NCI-H1436 treated with DMSO at 0.1 percent for 48 hours (cell line): ENCODE results near the gene CCDC187.

Experiments used
- DNase-seq: peaks from one replicate; lab custom pipeline; 2025; lab: John Stamatoyannopoulos, UW

Gene CCDC187

DNA sequence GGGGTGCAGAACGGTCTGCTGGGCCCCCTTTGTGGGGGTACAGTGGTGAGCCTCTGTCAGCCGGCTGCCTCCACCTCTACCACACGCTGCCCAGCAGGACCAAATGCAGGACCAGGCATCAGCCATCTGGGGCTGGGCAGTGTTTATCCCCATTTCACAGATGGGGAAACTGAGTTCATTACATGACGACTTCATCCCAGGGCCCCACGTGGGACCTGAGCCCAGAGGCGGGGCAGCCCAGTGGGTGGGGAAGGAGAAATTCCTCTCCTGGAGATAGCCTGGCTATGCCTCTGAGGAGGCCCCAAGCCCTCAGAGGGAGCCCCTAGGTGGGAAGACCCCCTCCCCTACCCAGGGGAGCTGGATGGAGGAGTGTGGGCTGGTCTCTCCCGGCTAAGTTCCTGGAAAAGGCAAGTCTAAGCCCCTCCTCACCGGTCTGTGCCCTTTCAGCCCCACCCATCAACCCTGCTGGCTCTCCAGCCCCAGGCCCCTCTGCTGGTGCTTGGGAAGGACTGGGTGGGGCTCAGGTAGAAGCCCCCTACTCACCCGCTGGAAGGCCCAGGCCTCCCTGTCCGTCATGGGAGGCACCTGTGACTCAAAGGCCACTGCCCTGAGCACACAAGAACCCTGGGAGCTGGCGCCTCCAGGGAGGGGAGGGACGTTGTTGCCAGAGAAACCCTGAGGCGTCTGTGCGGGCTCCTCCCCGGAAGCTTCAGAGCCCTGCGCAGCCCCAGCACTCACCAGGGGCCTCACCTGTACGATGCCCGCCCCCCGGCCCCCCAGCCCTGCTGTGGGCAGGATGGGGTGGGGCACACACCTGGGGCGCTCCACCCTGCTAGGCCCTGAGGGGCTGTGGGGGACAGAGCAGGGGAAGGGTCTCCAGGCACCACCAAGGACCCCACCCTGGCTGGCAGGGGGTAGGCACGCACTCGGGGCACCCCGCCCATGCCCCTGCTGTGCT is 7.4 kb upstream of the CCDC187 start:
- peak; percentile 36 for DNase-seq

GRCh38 chr9:136310273-136311030 is 6.6 kb upstream of the CCDC187 start:
- DNase-seq: no peak

- no peak for DNase-seq
Observed at GRCh38 chr9:136309806-136310220, 5.9 kb upstream of the CCDC187 start.

DNA sequence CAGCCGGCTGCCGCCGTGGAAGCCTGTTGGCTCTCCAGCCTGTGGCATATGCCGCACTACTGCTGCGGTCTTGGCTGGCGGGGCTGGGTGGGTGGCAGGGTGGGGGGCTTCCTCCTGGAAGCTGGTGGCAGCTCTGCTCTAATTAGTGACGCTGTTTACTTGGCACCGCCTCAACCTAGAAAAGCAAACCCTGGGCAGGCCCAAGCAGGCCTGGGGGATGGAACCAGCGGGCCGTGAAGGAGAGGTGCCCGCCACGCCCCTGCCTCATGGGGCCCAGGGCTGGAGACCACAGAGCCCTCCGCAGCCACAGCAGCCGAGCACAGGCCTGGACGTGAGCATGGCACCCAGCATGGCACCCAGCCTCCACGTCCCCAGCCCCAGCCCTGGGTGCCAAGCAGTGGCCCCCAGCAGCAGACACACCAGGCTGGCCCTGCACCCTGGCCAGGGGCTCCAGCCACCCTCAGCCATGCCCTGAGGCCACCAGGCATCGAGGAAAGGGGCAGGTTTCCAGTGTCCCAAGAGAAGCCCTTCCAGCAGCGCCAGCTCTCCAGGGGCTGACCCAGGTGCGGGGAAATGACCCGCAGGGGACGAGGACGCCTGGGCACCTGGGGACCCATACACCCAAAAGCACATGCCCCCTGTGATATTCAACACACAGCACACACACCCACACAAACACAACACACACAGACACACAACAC is 5.4 kb upstream of the CCDC187 start:
- DNase-seq: peak; percentile 61

- no peak for DNase-seq
Observed at GRCh38 chr9:136308702-136309053, 4.8 kb upstream of the CCDC187 start.

- DNase-seq: no peak
Observed at GRCh38 chr9:136308006-136308701, 4.3 kb upstream of the CCDC187 start.

GRCh38 chr9:136307215-136307750 is 3.4 kb upstream of the CCDC187 start:
- DNase-seq: no peak

DNA sequence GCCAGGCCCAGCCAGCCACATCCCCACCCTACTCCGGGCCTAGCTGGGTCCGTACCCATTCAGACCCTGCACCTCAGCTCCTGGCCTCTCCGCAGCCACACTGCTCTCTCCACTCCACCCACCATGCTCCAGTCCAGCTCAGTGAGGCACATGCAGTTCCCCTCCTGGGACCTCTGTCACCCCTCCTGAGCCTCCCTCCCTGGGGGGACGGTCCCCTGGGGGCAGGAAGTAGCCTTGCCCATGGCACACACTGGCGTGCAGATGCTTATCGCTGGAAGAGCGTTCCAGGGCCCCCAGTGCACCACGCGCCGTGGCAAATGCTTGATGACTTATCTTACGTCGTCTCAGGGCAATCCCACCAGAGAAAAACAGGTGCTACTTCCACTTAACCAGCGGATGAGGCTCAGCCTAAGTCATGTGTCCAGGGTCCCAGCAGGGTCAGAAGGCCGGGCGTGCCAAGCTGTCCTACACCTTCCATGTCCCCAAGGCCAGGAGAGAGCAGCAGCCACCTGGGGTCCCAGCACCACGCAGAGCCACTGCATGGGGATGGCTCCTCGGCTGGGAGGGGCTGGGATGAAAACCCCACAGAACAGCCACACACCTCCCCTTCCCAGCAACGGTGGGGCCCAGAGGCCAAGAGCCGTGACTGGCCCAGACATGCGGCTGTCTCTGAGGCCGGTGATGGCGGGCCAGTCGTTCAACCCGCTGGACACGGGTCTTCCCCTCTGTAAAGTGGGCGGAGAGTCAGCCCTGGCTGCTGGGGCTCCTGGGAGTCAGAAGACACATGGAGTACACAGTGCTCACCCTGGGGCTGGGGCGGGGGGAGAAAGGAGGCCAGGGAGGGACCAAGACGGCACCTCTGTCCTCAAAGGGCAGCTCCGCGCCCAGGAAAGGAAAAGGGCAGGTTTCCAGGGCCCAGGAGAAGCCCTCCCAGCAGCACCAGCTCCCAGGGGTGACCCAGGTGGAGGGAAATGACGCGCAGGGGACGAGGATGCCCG is 2.6 kb upstream of the CCDC187 start:
- no peak for DNase-seq

- DNase-seq: no peak
Observed at GRCh38 chr9:136305804-136306203, 1.9 kb upstream of the CCDC187 start.

- no peak for DNase-seq
Observed at GRCh38 chr9:136304981-136305380, 1.1 kb upstream of the CCDC187 start.

DNA sequence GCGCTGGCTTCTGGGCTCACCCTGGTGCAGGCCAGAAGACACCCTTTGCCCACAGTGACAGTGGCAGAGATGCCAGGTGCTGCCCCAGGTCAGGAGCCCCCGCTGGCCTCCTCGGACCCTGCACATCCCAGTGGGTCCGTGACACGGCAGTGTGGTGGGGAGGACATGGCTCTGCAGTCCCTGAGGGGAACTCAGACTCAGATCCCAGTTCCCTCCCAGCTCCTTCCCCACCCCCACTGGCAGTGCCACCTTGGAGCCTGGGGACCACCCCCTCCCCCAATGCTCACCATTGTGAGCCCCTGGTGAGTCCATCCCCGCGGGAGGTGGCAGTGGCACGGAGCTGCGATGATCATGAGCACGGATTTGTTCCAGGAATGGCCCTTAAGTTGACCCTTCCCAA is 562 bp upstream of the CCDC187 start:
- DNase-seq: no peak

DNA sequence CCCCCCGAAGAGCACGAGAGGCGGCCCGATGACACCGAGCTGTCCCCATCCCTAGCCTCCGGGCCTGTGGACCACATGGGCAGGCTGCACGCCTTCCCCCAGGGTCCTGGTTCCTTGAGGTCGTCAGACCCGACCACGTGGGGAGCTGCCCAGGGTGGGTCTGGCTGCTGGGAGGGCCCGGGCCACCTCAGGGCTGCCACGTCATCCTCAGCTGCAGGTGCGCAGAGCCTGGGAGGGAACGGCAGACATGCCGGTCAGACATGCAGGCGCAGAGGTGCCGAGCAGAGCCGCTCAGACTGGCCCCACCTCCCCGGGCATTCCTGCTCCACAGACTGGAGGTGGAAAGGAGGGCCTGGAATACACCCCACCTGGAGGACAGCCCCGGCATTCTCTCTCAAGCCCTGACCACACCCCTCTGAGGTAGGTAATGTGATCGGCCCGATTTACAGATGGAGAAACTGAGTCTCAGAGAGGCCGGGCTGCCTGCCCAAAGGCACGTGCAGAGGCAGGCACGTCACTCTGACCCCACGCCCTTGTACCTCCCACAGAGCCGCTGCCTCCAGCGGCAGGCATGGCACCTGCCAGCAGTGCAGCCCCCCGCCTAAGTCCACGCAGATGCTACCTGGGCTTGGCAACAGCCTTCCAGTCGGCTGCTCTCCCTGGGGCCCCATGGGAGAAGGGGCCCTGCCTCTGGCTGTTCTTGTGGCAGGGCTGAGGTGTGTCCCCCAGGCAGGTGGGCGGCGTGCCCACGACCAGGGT is 649 bp downstream of the CCDC187 start:
- no peak for DNase-seq

DNA sequence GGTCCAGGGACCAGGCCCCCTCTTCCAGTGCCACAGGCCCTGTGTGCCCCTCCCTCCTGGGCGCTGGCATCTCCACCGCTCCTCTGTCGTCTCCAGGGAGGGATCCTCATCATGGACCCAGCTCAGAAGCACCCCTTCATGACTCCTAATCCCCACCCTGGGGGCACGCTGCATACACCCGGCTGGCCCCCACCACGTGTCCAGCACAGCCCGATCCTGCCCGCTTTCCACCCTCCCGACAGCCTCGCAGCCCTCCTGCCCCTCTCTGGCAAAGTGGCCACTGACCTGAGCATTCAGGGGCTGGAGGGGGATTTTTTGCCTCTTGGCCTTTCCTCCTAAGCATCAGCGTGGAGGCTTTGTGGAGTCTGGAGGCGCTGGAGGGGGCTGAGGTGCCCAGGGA is 1.4 kb downstream of the CCDC187 start:
- DNase-seq: no peak

DNA sequence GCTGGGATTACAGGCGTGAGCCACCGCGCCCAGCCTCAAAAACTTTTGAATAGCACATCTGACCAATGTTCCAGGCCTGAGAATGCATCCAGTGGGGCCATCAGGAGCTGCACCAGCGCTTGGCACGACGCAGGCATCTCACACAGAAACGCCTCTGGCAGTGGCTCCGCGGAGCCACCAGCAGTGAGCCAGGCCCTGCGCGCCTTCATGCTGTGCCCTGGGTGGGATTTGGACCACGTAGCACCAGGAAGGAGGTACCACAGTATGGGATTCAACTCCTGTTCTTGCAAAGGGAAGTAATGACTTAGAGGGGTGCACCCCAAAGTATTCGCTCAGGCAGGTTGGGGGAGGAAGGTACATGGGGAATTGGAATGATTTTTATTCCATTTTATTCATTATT is 3.0 kb downstream of the CCDC187 start:
- DNase-seq: no peak

DNA sequence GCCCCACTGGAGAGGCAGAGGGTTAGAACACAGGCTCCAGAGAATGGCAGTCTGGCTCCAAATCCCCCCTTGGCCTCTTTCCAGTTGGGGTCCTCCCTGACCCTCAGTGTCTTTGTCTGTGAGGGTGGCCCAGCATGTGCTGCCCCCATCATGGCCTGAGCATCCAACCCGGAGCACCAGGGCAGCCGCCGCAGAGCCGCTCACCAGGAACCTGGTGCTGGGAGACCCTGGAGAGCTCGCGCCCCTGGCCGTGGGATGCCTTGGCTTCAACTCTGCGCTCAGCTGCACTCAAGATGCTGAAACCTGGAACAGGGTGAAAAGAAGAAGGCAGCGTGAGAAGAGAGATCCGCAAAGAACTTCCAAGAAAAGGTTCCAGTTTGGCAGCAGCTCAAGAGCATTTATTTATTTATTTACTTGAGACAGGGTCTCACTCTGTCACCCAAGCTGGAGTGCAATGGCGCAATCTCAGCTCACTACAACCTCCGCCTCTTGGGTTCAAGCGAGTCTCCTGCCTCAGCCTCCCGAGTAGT is 3.8 kb downstream of the CCDC187 start:
- DNase-seq: no peak

GRCh38 chr9:136299541-136299940 is 4.4 kb downstream of the CCDC187 start:
- no peak for DNase-seq

- DNase-seq: no peak
Observed at GRCh38 chr9:136299116-136299515, 4.8 kb downstream of the CCDC187 start.

DNA sequence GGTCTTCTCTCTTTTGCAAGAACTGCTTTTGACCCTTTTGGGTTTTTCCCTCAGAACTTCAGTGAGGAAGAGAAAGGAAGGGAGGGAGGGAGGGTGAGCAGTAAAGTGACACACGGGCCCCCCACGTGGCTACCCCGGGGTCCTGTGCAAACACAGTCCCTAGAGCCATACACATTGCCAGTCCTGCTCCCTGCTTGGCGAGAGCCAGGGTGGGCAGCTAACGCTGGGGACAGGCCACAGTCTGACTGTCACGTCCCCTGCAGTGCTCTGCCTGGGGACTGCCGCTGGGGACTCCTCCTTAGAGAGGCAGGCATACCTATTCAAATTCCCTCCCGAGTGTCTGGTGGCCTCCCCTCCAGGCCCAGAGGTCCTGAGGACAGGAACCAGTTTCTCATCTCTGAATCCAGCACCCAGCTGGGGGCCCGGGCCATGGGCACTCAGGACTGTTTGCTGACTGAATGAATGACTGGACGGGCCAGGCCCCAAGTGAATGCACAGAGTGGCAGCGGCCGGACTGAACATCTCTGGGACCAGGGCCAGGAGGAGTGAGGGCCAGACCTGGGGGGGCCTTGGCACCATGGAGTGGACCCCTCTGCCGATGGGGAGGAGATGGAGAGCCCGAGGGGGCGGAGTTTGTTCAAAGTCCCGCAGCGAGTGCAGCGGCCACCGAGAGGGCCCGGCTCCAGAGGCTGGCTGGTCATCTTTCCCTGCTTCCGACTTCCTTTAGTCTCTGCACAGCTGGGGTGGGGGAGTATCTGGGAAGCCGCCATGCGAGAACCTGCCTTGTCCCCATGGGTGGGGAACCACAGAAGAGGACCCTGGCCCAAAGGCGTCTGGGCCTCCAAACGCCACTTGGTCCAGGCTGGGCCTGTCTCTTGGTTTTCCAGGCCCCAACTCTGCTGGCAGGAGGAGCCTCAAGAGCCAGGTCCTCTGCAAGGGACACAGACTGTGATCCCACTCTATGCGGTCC is 5.8 kb downstream of the CCDC187 start:
- no peak for DNase-seq
